HG02884 (cell line): ENCODE results near the gene S100A2.
"Not testable (repeated sequence)": the region's sequence is repeated elsewhere in the genome, so short reads cannot be mapped to it uniquely, and the experiment has no call there.

Experiments used
- ATAC-seq: cut with Tn5 transposase; IDR thresholded peaks from one replicate; pipeline ENCODE4 v1.9.1; 2021; ENCODE audit warnings: mild to moderate bottlenecking, moderate library complexity; ENCODE audit not compliant: unreplicated experiment

S100A2 gene

GRCh38 chr1:153534226-153534924 is 31.3 kb downstream of the S100A2 start:
- ATAC-seq = no peak

- ATAC-seq = no peak
These were observed 31.9 kb downstream of the S100A2 start for GRCh38 chr1:153533689-153534201.

- ATAC-seq = no peak
These were observed 32.7 kb downstream of the S100A2 start for GRCh38 chr1:153532769-153533599.

GRCh38 chr1:153532181-153532580 is 33.5 kb downstream of the S100A2 start:
- no peak for ATAC-seq

- no peak for ATAC-seq
These were observed 34.0 kb downstream of the S100A2 start for GRCh38 chr1:153531638-153532037.

GRCh38 chr1:153527683-153528040 is 38.0 kb downstream of the S100A2 start:
- ATAC-seq = no peak

- no peak for ATAC-seq
These were observed 38.5 kb downstream of the S100A2 start for GRCh38 chr1:153527023-153527682.

GRCh38 chr1:153526132-153526543 is 39.5 kb downstream of the S100A2 start:
- no peak for ATAC-seq

- no peak for ATAC-seq
These were observed 40.4 kb downstream of the S100A2 start for GRCh38 chr1:153525088-153525728.

- not testable (repeated sequence) for ATAC-seq
These were observed 43.1 kb downstream of the S100A2 start for GRCh38 chr1:153522353-153523048.

- ATAC-seq = not testable (repeated sequence)
These were observed 43.8 kb downstream of the S100A2 start for GRCh38 chr1:153521808-153522207.

- no peak for ATAC-seq
These were observed 44.7 kb downstream of the S100A2 start for GRCh38 chr1:153520818-153521476.

- not testable (repeated sequence) for ATAC-seq
These were observed 45.4 kb downstream of the S100A2 start for GRCh38 chr1:153520137-153520691.

GRCh38 chr1:153519242-153519641 is 46.4 kb downstream of the S100A2 start:
- no peak for ATAC-seq

- no peak for ATAC-seq
These were observed 49.9 kb downstream of the S100A2 start for GRCh38 chr1:153515504-153516394.

GRCh38 chr1:153513666-153514065 is 52.0 kb downstream of the S100A2 start:
- ATAC-seq = no peak

- no peak for ATAC-seq
These were observed 52.6 kb downstream of the S100A2 start for GRCh38 chr1:153513023-153513422.
